Peyer's patch (tissue), 4 donors: ENCODE data around the gene NCAPG. TPM values are rescaled to one million over a fixed set of nuclear protein-coding genes. Genes with fewer than 3 reads are reported as not detected.
"Not testable (repeated sequence)": the region's sequence is repeated elsewhere in the genome, so short reads cannot be mapped to it uniquely, and the experiment has no call there.

Experiments used
- DNase-seq, 3 donors: peaks; one replicate each; pipeline ENCODE4 v3.0.0-alpha.2; 2017 to 2019
- H3K27ac ChIP-seq, 4 donors: fragments of 200-600 bp; sonication (generic); one replicate each; pipeline ENCODE4 v1.5.1; 2016 to 2019
- H3K27me3 ChIP-seq, 2 donors: fragments of 200-600 bp; sonication (generic); one replicate each; pipeline ENCODE4 v1.5.1; 2019
- H3K36me3 ChIP-seq, 3 donors: fragments of 200-600 bp; sonication (generic); one replicate each; pipeline ENCODE4 v1.5.1; 2016 to 2019
- H3K4me1 ChIP-seq, 4 donors: fragments of 200-600 bp; sonication (generic); one replicate each; pipeline ENCODE4 v1.5.1; 2016 to 2019
- H3K4me3 ChIP-seq, 4 donors: fragments of 200-600 bp; sonication (generic); 1 replicate in 3 of 4; 2 replicates in 1 of 4; pipeline ENCODE4 v1.5.1; 2016 to 2019; ENCODE audit warnings: mild to moderate bottlenecking in 1 of 4
- H3K9me3 ChIP-seq, 4 donors: fragments of 200-600 bp; sonication (generic); one replicate each; pipeline ENCODE4 v1.5.1; 2016 to 2019; ENCODE audit warnings: mild to moderate bottlenecking in 1 of 4
- CTCF ChIP-seq, 6 experiments: fragments of 450-650 bp in 4 of 6; fragments of 200-600 bp in 2 of 6; sonication (generic) in 1 of 6; IDR thresholded peaks; one replicate each; pipeline ENCODE4 v1.5.1; 2017 to 2019; ENCODE audit warnings: antibody characterized with exemption in 6 of 6, mild to moderate bottlenecking in 3 of 6, moderate library complexity in 1 of 6
- POLR2A ChIP-seq, 2 donors: fragments of 450-650 bp; IDR thresholded peaks; one replicate each; pipeline ENCODE4 v1.5.1; 2017; ENCODE audit warnings: antibody characterized with exemption in 2 of 2, mild to moderate bottlenecking in 2 of 2, moderate library complexity in 2 of 2
- total RNA-seq, 4 donors: library from RNA; depleted of rRNA; stranded (reverse); fragments of >200 nt; gene quantifications; one replicate each; pipeline ENCODE4 v1.1.0, GENCODE V29; 2016

Gene NCAPG
- total RNA-seq, 4 donors from 2014 or later, result 3.3 to 21.5 (median 3.5) TPM

- Histone ChIP-seq H3K27me3 (no peaks in the 10 kb centered on the region), H3K36me3 (no peaks in the 10 kb centered on the region), H3K27ac (no peak overlapping the region), H3K4me3 (no peak overlapping the region), H3K9me3 (no peaks in the 10 kb centered on the region), H3K4me1 (no peaks in the 10 kb centered on the region)
- TF ChIP-seq CTCF (IDR thresholded peaks at IDR 0.05), result no peak
- TF ChIP-seq POLR2A (IDR thresholded peaks at IDR 0.05), result no peak
- DNase-seq, result no peak
These were observed 41.2 kb downstream of the NCAPG start for GRCh38 chr4:17851959-17852358.

GRCh38 chr4:17854036-17854435 is 43.3 kb downstream of the NCAPG start:
- Histone ChIP-seq H3K4me3 (no peak overlapping the region), H3K27ac (no peak overlapping the region), H3K36me3 (no peaks in the 10 kb centered on the region), H3K9me3 (no peaks in the 10 kb centered on the region), H3K27me3 (no peaks in the 10 kb centered on the region), H3K4me1 (no peaks in the 10 kb centered on the region)
- TF ChIP-seq CTCF (IDR thresholded peaks at IDR 0.05), result no peak
- TF ChIP-seq POLR2A (IDR thresholded peaks at IDR 0.05), result no peak
- no peak for DNase-seq

- TF ChIP-seq CTCF (IDR thresholded peaks at IDR 0.05), result no peak
- no peak for TF ChIP-seq POLR2A (IDR thresholded peaks at IDR 0.05)
These were observed 49.1 kb downstream of the NCAPG start for GRCh38 chr4:17859793-17860406.

GRCh38 chr4:17861906-17862305 is 51.1 kb downstream of the NCAPG start:
- H3K27ac ChIP-seq, DNase-seq, H3K4me3 ChIP-seq, H3K36me3 ChIP-seq, H3K4me1 ChIP-seq, H3K27me3 ChIP-seq, H3K9me3 ChIP-seq: not testable (repeated sequence)

More at GRCh38 chr4:17859793-17860406, 49.1 kb downstream of the NCAPG start:
- Histone ChIP-seq H3K27ac (no peak overlapping the region), H3K9me3 (peaks cover 0 to 4% (median 0%) of the 10 kb centered on the region in 4 donors), H3K27me3 (no peaks in the 10 kb centered on the region), H3K36me3 (no peaks in the 10 kb centered on the region), H3K4me3 (no peak overlapping the region), H3K4me1 (no peaks in the 10 kb centered on the region)
- no peak for DNase-seq

GRCh38 chr4:17865866-17866363 is 55.1 kb downstream of the NCAPG start:
- Histone ChIP-seq H3K27me3 (no peaks in the 10 kb centered on the region), H3K4me1 (no peaks in the 10 kb centered on the region), H3K9me3 (peaks cover 0 to 4% (median 0%) of the 10 kb centered on the region in 4 donors), H3K4me3 (no peak overlapping the region), H3K27ac (no peak overlapping the region), H3K36me3 (no peaks in the 10 kb centered on the region)
- no peak for TF ChIP-seq POLR2A (IDR thresholded peaks at IDR 0.05)
- TF ChIP-seq CTCF (IDR thresholded peaks at IDR 0.05), result no peak
- no peak for DNase-seq

GRCh38 chr4:17866810-17867209 is 56.0 kb downstream of the NCAPG start:
- Histone ChIP-seq H3K4me3 (no peak overlapping the region), H3K27me3 (no peaks in the 10 kb centered on the region), H3K36me3 (no peaks in the 10 kb centered on the region), H3K9me3 (peaks cover 0 to 4% (median 0%) of the 10 kb centered on the region in 4 donors), H3K4me1 (no peaks in the 10 kb centered on the region), H3K27ac (no peak overlapping the region)
- TF ChIP-seq POLR2A (IDR thresholded peaks at IDR 0.05), result no peak
- TF ChIP-seq CTCF (IDR thresholded peaks at IDR 0.05), result no peak
- DNase-seq, result no peak
